ENCODE results near the gene KLHL3. TPM values are rescaled to one million over a fixed set of nuclear protein-coding genes. Genes with fewer than 3 reads are reported as not detected.

Gene KLHL3
- total RNA-seq, 6 experiments from 2014 or later, result 0.25 to 1.3 (median 0.53) TPM

DNA sequence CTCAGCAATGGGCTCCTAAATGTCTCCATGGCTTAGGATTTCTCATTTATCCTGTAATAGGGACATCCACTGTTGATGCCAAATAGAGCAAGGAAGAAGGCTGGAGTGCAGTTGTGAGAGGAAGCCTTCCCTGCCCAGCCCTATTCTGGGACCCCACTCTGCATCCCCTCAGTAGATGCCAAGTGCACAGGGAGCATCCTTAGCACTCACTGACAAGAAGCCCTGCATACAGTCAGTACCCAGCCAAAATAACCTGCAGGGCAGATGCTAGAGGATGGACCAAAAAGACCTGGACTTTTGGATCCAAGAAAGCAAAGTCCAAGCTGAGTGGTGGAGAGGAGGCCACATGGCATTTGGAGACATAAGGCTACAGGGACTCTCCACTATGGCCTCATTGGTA, 123.3 kb downstream of the KLHL3 start:
- peaks cover 5% of the 10 kb centered on the region; the same call in 1 of the 2 replicates for H3K36me3 Mint-ChIP-seq (ENCODE audit: low read depth)
- no peak for DNase-seq
- H3K4me3 Mint-ChIP-seq, result no peak overlapping the region
- no peaks in the 10 kb centered on the region for H3K9me3 Mint-ChIP-seq
- TF ChIP-seq, protein P1, sequence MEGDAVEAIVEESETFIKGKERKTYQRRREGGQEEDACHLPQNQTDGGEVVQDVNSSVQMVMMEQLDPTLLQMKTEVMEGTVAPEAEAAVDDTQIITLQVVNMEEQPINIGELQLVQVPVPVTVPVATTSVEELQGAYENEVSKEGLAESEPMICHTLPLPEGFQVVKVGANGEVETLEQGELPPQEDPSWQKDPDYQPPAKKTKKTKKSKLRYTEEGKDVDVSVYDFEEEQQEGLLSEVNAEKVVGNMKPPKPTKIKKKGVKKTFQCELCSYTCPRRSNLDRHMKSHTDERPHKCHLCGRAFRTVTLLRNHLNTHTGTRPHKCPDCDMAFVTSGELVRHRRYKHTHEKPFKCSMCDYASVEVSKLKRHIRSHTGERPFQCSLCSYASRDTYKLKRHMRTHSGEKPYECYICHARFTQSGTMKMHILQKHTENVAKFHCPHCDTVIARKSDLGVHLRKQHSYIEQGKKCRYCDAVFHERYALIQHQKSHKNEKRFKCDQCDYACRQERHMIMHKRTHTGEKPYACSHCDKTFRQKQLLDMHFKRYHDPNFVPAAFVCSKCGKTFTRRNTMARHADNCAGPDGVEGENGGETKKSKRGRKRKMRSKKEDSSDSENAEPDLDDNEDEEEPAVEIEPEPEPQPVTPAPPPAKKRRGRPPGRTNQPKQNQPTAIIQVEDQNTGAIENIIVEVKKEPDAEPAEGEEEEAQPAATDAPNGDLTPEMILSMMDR (IDR thresholded peaks at IDR 0.05), result no peak
- H3K27me3 Mint-ChIP-seq (ENCODE audit: insufficient read depth), result peaks cover 2% of the 10 kb centered on the region; the same call in 1 of the 2 replicates
- H3K27ac Mint-ChIP-seq, result no peak overlapping the region
- H3K4me1 Mint-ChIP-seq (ENCODE audit: low read depth), result peaks cover 54% of the 10 kb centered on the region

DNA sequence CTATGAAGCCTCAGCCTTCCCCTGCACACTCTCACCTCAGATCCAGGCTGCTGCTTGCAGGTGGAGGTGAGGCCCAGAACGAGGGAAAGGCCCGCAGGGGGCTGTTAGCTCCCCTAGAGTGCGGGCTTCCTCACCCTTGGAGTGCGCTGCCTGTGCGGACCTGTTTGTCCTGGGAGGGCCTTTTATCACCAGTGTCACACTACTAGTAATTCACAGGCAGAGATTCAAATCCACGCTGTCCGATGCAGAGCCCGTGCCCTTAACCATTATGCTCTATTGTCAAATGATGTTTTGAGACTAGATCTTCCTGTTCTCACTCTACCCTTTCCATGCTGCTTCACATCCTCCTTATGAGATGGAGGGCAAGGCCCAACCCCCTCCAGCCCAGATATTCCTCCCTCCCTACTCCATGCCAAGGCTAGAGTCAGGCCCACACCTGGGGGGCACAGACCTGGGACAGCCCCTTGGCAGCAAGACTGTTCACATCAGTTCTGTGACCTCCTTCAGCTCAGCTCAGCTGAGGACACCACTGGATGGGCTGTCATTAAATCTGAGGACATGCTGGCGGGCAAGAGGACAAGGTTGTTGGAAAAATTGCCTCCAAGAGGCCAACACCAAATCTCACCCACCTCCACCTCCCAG, 124.0 kb downstream of the KLHL3 start:
- H3K36me3 Mint-ChIP-seq (ENCODE audit: low read depth), result peaks cover 5% of the 10 kb centered on the region; the same call in 1 of the 2 replicates
- H3K27me3 Mint-ChIP-seq (ENCODE audit: insufficient read depth), result peaks cover 2% of the 10 kb centered on the region; the same call in 1 of the 2 replicates
- TF ChIP-seq, protein P1 (IDR thresholded peaks at IDR 0.05), result no peak
- no peak overlapping the region for H3K4me3 Mint-ChIP-seq
- peaks cover 47% of the 10 kb centered on the region for H3K4me1 Mint-ChIP-seq (ENCODE audit: low read depth)
- H3K27ac Mint-ChIP-seq, result no peak overlapping the region
- DNase-seq, result no peak
- H3K9me3 Mint-ChIP-seq, result no peaks in the 10 kb centered on the region

DNA sequence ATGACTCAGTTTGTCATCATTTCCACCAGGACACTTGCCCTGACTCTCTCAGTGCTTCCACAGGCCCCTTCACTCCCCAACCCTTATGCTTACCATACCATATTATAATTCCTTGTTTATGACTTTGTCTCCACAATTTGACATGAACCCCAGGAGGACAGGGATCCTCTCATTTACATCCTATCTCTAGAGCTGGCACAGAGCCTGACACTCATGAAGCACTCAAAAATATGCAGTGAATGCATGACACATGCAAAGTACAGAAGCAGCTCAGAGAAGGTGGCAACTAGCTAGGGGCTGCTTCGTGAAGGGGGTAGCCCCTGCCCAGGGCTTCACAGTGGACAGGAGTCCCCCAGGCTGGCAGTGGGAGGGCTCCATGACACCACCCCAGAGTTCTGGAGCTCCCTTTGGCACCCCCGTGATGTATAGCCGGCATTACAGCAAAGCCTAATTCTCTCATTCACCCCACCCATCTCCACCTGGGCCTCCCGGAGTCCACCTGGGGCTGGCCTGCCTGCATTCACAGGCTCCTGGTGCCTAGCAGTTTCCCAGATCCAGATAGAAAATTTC, 124.8 kb downstream of the KLHL3 start:
- no peak overlapping the region for H3K27ac Mint-ChIP-seq
- no peak overlapping the region for H3K4me3 Mint-ChIP-seq
- peaks cover 2% of the 10 kb centered on the region; the same call in 1 of the 2 replicates for H3K27me3 Mint-ChIP-seq (ENCODE audit: insufficient read depth)
- peaks cover 46% of the 10 kb centered on the region for H3K4me1 Mint-ChIP-seq (ENCODE audit: low read depth)
- peak; percentile 21 for DNase-seq
- TF ChIP-seq, protein P1 (IDR thresholded peaks at IDR 0.05), result no peak
- H3K9me3 Mint-ChIP-seq, result no peaks in the 10 kb centered on the region
- peaks cover 5% of the 10 kb centered on the region; the same call in 1 of the 2 replicates for H3K36me3 Mint-ChIP-seq (ENCODE audit: low read depth)

DNA sequence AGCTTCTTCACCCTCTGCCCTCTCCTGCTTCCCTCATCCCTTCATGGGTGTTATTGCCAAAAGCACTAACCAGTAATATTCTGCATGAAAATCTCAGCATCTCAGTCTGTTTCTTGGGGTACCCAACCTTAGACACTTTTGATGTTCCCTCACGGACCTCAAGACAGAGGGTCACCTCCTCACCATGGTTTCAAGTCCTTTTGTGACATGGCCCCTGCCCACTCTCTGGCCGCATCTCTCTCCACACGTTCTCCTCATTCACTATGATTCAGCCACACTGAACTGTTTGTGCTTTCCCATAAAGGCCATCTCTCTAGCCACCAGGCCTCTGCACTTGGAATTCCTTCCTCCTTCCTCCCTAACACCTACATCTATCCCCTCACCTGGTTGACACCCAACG, 125.3 kb downstream of the KLHL3 start:
- Mint-ChIP-seq H3K27me3 (ENCODE audit: insufficient read depth) (peaks cover 2% of the 10 kb centered on the region; the same call in 1 of the 2 replicates), H3K27ac (no peak overlapping the region), H3K9me3 (no peaks in the 10 kb centered on the region), H3K4me3 (no peak overlapping the region), H3K4me1 (ENCODE audit: low read depth) (peaks cover 48% of the 10 kb centered on the region), H3K36me3 (ENCODE audit: low read depth) (peaks cover 5% of the 10 kb centered on the region; the same call in 1 of the 2 replicates)
- DNase-seq, result no peak
- TF ChIP-seq, protein P1 (IDR thresholded peaks at IDR 0.05), result no peak

DNA sequence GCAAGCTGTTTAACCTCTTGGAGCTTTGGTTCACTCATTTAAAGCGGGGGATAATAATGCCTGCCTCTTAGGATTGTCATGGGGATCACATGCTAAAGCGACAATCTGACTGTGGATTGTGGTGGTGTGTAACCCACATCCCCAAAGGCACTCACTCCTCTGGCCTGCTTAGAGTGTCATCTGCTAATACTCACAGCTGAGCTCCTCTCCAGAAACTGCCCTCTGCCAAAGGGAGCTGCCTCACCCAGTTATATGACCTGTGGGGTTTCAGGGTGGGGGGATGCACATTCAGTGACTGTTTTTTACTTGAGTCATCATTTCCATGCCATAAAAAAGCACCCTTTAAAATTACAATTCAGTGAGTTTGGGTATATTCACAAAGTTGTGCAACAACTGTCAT, 126.8 kb downstream of the KLHL3 start:
- Mint-ChIP-seq H3K27me3 (ENCODE audit: insufficient read depth) (peaks cover 8% of the 10 kb centered on the region), H3K36me3 (ENCODE audit: low read depth) (peaks cover 5% of the 10 kb centered on the region; the same call in 1 of the 2 replicates), H3K9me3 (no peaks in the 10 kb centered on the region), H3K4me3 (no peak overlapping the region), H3K27ac (0 out of 2 replicates have a peak overlapping the region, but pooled peaks have one; percentile 0), H3K4me1 (ENCODE audit: low read depth) (peaks cover 48% of the 10 kb centered on the region)
- TF ChIP-seq, protein P1 (IDR thresholded peaks at IDR 0.05), result no peak
- DNase-seq, result peak; percentile 73

Measured in HFFc6 (cell line).